ENCODE results near the gene CKB.
A peak's percentile ranks its signal among the peaks of the same experiment; 100 is the strongest.

Gene CKB

DNA sequence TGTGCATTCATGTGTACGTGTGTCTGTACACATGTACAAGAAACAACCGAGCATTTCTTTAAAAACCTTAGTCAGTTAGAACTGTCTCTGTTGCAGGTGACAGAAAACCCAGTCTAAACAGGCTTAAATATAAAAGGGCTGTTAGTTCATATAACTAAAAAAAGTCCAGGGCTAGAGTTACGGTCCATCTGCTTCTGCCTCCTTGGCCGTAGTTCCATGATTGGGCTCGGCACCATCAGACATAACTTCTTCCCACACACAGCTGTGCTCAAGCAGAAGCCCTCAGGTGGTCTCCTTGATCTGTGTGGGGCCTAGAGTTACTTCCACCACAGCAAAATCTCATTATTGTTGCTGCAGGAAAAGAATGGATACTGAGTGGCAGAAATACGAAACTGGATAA is 34.6 kb downstream of the CKB start:
- DNase-seq (ENCODE audit: low read depth): no peak

GRCh38 chr14:103485504-103485903 is 37.1 kb downstream of the CKB start:
- no peak for DNase-seq (ENCODE audit: low read depth)

DNA sequence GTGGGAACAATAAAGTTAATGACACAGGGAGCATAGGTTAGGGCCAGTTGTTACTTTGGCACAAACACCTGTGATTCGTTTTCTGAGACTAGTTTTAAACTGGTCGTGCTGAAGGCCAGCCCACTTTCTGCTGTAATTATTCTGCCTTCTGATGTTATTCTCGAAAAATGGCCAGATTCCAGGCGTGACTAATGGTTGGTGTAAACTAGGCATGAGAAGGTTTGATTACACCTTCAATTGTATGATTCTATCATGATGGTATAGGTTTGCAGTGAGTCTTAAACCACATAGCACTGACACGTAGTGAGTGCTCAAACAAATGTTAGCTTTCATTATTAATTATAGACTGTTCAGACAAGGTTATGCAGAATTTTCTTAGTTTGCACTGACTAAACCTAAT is 39.0 kb downstream of the CKB start:
- peak; percentile 69 for DNase-seq (ENCODE audit: low read depth)

DNA sequence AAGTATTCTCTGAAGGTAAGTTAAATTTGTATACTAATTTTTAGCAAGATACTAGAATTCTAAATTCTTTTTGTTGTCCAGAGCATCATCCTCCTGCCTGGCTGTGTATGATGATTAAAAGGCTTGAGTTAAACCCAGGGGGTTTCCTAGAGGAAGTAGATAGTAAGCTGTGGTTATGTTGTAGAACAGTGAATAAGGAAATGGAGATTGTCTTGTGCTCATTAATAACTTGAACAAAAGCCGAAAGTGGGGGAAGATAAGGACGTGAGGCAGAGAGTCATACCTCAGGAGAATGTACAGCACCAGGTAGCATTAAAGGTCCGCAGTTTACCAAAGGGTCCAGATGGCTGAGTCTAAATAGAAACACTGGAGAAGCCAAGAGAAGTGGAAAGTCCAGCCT is 42.0 kb downstream of the CKB start:
- DNase-seq (ENCODE audit: low read depth): no peak

DNA sequence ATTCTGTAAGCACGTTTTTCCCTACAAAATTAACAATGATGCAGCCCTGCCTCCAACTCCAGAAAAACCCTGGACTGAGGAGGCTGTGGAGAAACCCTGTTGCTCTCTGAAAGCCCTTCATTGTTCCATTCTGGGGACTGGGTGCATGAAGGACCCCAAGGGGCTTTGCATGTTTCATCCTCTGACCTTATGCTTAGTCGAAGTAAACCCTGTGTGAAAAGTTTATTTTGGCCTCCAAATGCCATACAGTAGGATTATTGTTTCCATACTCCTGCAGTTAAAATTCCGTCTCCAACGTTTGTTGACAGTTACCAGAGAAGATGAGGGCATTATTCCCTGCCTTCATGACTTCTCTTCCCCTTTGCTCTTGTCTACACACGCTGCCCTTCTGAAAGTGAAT is 46.0 kb downstream of the CKB start:
- DNase-seq (ENCODE audit: low read depth): no peak

- no peak for DNase-seq (ENCODE audit: low read depth)
Measured at GRCh38 chr14:103476065-103476464, 46.6 kb downstream of the CKB start.

DNA sequence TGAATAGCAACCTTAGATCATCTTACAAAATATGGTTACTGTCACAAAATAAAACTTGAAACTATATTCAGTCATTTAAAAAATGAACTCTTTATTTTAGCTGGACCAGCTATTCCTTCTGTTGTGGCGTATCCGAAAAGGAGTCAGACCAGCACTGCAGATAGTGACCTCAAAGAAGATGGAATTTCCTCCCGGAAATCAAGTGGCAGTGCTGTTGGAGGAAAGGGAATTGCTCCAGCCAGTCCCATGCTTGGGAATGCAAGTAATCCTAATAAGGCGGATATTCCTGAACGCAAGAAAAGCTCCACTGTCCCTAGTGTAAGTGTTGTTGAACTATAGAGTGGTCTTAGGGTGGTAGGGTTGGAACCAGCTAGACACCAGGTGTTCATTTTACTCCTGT is 47.7 kb downstream of the CKB start:
- no peak for DNase-seq (ENCODE audit: low read depth)

DNA sequence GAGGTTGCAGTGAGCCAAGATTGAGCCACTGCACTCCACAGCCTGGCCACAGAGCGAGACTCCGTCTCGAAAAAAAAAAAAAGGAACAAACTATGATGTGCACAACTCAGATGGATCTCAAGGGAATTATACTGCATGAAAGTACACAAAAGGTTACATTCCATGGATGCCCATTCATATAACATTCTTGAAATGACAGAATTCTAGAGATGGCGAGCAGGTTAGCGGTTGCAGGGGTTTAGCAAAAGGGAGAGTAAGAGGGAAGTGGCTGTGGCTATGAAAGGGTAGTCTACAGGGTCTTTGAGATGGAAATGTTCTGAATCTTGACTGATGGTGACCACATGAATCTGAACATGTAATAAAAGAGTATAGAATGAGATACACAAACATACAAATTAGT is 49.7 kb downstream of the CKB start:
- DNase-seq (ENCODE audit: low read depth): no peak

Data from stromal cell of bone marrow (primary cell).